Mucosa of rectum (tissue), 2 donors: ENCODE measurements around the gene PRSS21.

ENCODE experiments used
- H3K27ac ChIP-seq, 2 donors: one replicate each; pipeline ENCODE4 v1.7.0; 2013; ENCODE audit warnings: inconsistent platforms in 2 of 2, low read depth in 2 of 2, low read length in 2 of 2
- H3K27me3 ChIP-seq, 2 donors: one replicate each; pipeline ENCODE4 v1.7.0; 2013; ENCODE audit warnings: low read length in 2 of 2; ENCODE audit not compliant: control insufficient read depth in 2 of 2, insufficient read depth in 2 of 2
- H3K36me3 ChIP-seq, 2 donors: one replicate each; pipeline ENCODE4 v1.7.0; 2013; ENCODE audit warnings: low read length in 2 of 2; ENCODE audit not compliant: control insufficient read depth in 2 of 2, insufficient read depth in 2 of 2
- H3K4me1 ChIP-seq, 2 donors: one replicate each; pipeline ENCODE4 v1.7.0; 2013; ENCODE audit warnings: low read length in 2 of 2, mild to moderate bottlenecking in 1 of 2; ENCODE audit not compliant: control insufficient read depth in 2 of 2, insufficient read depth in 2 of 2
- H3K4me3 ChIP-seq, 2 donors: one replicate each; pipeline ENCODE4 v1.7.0; 2013; ENCODE audit warnings: low read length in 2 of 2
- H3K9ac ChIP-seq, 2 donors: one replicate each; pipeline ENCODE4 v1.7.0; 2013; ENCODE audit warnings: low read length in 2 of 2, low read depth in 1 of 2, mild to moderate bottlenecking in 1 of 2
- H3K9me3 ChIP-seq, 2 donors: one replicate each; pipeline ENCODE4 v1.7.0; 2013; ENCODE audit warnings: low read length in 2 of 2; ENCODE audit not compliant: control insufficient read depth in 2 of 2
- donor health status: healthy.
- donor health status: Normal muscosa, but diverticular disease.

The PRSS21 gene

GRCh38 chr16:2787961-2788360 lies 29.1 kb upstream of the PRSS21 start:
- Histone ChIP-seq H3K27me3 (peaks cover 17 to 20% of the 10 kb centered on the region in 2 donors), H3K4me3 (no peak overlapping the region), H3K27ac (no peak overlapping the region), H3K4me1 (peaks cover 5 to 11% of the 10 kb centered on the region in 2 donors), H3K9me3 (no peaks in the 10 kb centered on the region), H3K9ac (no peak overlapping the region), H3K36me3 (no peaks in the 10 kb centered on the region)

- Histone ChIP-seq H3K27me3 (peaks cover 11 to 12% of the 10 kb centered on the region in 2 donors), H3K36me3 (no peaks in the 10 kb centered on the region), H3K9me3 (no peaks in the 10 kb centered on the region), H3K27ac (no peak overlapping the region), H3K9ac (no peak overlapping the region), H3K4me3 (no peak overlapping the region), H3K4me1 (peaks cover 6 to 18% of the 10 kb centered on the region in 2 donors)
These were observed 26.4 kb upstream of the PRSS21 start for GRCh38 chr16:2790631-2791030.

- peaks cover 8 to 19% of the 10 kb centered on the region in 2 donors for H3K4me1 ChIP-seq
- H3K27ac ChIP-seq: no peak overlapping the region
- H3K36me3 ChIP-seq: no peaks in the 10 kb centered on the region
- no peak overlapping the region for H3K9ac ChIP-seq
- H3K4me3 ChIP-seq: no peak overlapping the region
- H3K9me3 ChIP-seq: no peaks in the 10 kb centered on the region
- H3K27me3 ChIP-seq: peaks cover 5 to 7% of the 10 kb centered on the region in 2 donors
These were observed 25.9 kb upstream of the PRSS21 start for GRCh38 chr16:2791174-2791573.

GRCh38 chr16:2792940-2793339 lies 24.1 kb upstream of the PRSS21 start:
- Histone ChIP-seq H3K4me1 (peaks cover 12 to 19% of the 10 kb centered on the region in 2 donors), H3K27ac (no peak overlapping the region), H3K9ac (no peak overlapping the region), H3K9me3 (no peaks in the 10 kb centered on the region), H3K36me3 (no peaks in the 10 kb centered on the region), H3K27me3 (peaks cover 0 to 3% of the 10 kb centered on the region in 2 donors), H3K4me3 (no peak overlapping the region)

- H3K4me3 ChIP-seq: no peak overlapping the region
- H3K4me1 ChIP-seq: peaks cover 21 to 29% of the 10 kb centered on the region in 2 donors
- H3K9me3 ChIP-seq: no peaks in the 10 kb centered on the region
- H3K27me3 ChIP-seq: no peaks in the 10 kb centered on the region
- H3K27ac ChIP-seq: peak overlapping the region; percentile 80 to 83
- H3K9ac ChIP-seq: peak overlapping the region in 1 of 2 donors; percentile 23
- H3K36me3 ChIP-seq: no peaks in the 10 kb centered on the region
These were observed 21.5 kb upstream of the PRSS21 start for GRCh38 chr16:2795395-2796143.

- H3K36me3 ChIP-seq: no peaks in the 10 kb centered on the region
- H3K9ac ChIP-seq: no peak overlapping the region
- H3K4me1 ChIP-seq: peaks cover 21 to 29% of the 10 kb centered on the region in 2 donors
- H3K9me3 ChIP-seq: no peaks in the 10 kb centered on the region
- H3K27ac ChIP-seq: no peak overlapping the region
- H3K27me3 ChIP-seq: no peaks in the 10 kb centered on the region
- H3K4me3 ChIP-seq: no peak overlapping the region
These were observed 18.3 kb upstream of the PRSS21 start for GRCh38 chr16:2798723-2799204.

- Histone ChIP-seq H3K27ac (peak overlapping the region; percentile 87 to 96), H3K9ac (peak overlapping the region; percentile 47 to 58), H3K4me3 (peak overlapping the region in 1 of 2 donors; percentile 34)
These were observed 17.7 kb upstream of the PRSS21 start for GRCh38 chr16:2799205-2799858.

GRCh38 chr16:2799859-2800226 lies 17.2 kb upstream of the PRSS21 start:
- peak overlapping the region; percentile 87 to 96 for H3K27ac ChIP-seq
- no peaks in the 10 kb centered on the region for H3K27me3 ChIP-seq
- H3K36me3 ChIP-seq: no peaks in the 10 kb centered on the region
- peak overlapping the region in 1 of 2 donors; percentile 34 for H3K4me3 ChIP-seq
- H3K9ac ChIP-seq: peak overlapping the region; percentile 47 to 58
- H3K4me1 ChIP-seq: peaks cover 21 to 22% of the 10 kb centered on the region in 2 donors
- H3K9me3 ChIP-seq: peaks cover 0 to 6% of the 10 kb centered on the region in 2 donors

More at GRCh38 chr16:2799205-2799858, 17.7 kb upstream of the PRSS21 start:
- no peaks in the 10 kb centered on the region for H3K36me3 ChIP-seq
- peaks cover 21 to 26% of the 10 kb centered on the region in 2 donors for H3K4me1 ChIP-seq
- no peaks in the 10 kb centered on the region for H3K27me3 ChIP-seq
- peaks cover 0 to 4% of the 10 kb centered on the region in 2 donors for H3K9me3 ChIP-seq

GRCh38 chr16:2803545-2804195 lies 13.4 kb upstream of the PRSS21 start:
- no peaks in the 10 kb centered on the region for H3K36me3 ChIP-seq
- H3K27me3 ChIP-seq: peaks cover 2 to 5% of the 10 kb centered on the region in 2 donors
- H3K9me3 ChIP-seq: peaks cover 0 to 6% of the 10 kb centered on the region in 2 donors
- no peak overlapping the region for H3K9ac ChIP-seq
- H3K27ac ChIP-seq: no peak overlapping the region
- H3K4me3 ChIP-seq: no peak overlapping the region
- peaks cover 9 to 10% of the 10 kb centered on the region in 2 donors for H3K4me1 ChIP-seq

- Histone ChIP-seq H3K4me1 (peaks cover under 1 to 1% of the 10 kb centered on the region in 2 donors), H3K36me3 (no peaks in the 10 kb centered on the region), H3K9ac (no peak overlapping the region), H3K27me3 (peaks cover 2 to 5% of the 10 kb centered on the region in 2 donors), H3K27ac (no peak overlapping the region), H3K9me3 (peaks cover 0 to 6% of the 10 kb centered on the region in 2 donors), H3K4me3 (no peak overlapping the region)
These were observed 12.3 kb upstream of the PRSS21 start for GRCh38 chr16:2804728-2805127.
